Measurements from ENCODE around the gene NVL. TPM values are rescaled to one million over a fixed set of nuclear protein-coding genes. Genes with fewer than 3 reads are reported as not detected.

NVL gene
- total and polyA plus RNA-seq, 4 donors, result 5.3 to 14.0 (median 11.0) TPM

DNA sequence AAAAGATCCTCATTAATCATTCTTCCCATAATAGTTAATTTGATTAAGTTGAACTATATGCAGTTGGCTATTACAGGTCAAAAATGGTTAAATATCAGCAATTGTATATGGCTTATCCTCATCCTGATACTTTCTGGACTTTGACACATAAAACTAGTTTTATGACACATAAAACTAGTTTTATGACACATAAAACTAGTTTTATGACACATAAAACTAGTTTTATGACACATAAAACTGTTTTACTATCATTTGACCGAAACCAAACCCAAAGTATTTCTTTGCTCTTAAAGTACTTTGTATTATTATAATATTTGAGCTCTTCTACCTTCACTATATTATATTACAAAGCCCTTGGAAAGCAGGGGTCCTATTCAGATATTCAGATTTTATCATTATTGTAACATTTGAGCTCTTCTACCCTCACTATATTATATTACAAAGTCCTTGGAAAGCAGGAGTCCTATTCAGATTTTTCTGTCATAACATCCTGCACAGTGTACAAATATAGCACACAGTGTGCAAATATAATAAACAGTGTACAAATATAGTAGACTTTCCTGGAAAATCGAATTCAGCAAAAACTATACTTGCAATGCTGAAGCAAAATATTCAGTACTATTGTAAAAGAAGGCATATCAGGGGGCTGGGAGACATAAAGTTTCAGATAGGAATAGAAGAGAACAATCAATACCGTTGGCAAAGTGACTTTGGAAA is 53.0 kb downstream of the NVL start:
- 72% methylated on average over 3 of the region's 3 CpGs for WGBS
- Histone ChIP-seq H3K27me3 (ENCODE audit: control insufficient read depth in 4 of 4, insufficient read depth in 4 of 4, low read length in 3 of 4) (no peaks in the 10 kb centered on the region), H3K4me1 (ENCODE audit: control insufficient read depth in 4 of 4, insufficient read depth in 4 of 4, low read length in 3 of 4) (no peaks in the 10 kb centered on the region), H3K4me3 (ENCODE audit: low read depth in 1 of 3, low read length in 3 of 3) (no peak overlapping the region), H3K27ac (ENCODE audit: low read depth in 1 of 2, low read length in 2 of 2) (no peak overlapping the region), H3K36me3 (ENCODE audit: control insufficient read depth in 4 of 4, insufficient read depth in 3 of 4, low read depth in 1 of 4, low read length in 3 of 4) (peaks cover 3 to 16% (median 12%) of the 10 kb centered on the region in 4 donors), H3K9me3 (ENCODE audit: control insufficient read depth in 4 of 4, low read length in 3 of 4) (no peaks in the 10 kb centered on the region), H3K9ac (ENCODE audit: low read depth in 1 of 2, low read length in 2 of 2) (no peak overlapping the region)
- no peak for TF ChIP-seq FOXA1 (IDR thresholded peaks at IDR 0.05)
- TF ChIP-seq, protein P1, sequence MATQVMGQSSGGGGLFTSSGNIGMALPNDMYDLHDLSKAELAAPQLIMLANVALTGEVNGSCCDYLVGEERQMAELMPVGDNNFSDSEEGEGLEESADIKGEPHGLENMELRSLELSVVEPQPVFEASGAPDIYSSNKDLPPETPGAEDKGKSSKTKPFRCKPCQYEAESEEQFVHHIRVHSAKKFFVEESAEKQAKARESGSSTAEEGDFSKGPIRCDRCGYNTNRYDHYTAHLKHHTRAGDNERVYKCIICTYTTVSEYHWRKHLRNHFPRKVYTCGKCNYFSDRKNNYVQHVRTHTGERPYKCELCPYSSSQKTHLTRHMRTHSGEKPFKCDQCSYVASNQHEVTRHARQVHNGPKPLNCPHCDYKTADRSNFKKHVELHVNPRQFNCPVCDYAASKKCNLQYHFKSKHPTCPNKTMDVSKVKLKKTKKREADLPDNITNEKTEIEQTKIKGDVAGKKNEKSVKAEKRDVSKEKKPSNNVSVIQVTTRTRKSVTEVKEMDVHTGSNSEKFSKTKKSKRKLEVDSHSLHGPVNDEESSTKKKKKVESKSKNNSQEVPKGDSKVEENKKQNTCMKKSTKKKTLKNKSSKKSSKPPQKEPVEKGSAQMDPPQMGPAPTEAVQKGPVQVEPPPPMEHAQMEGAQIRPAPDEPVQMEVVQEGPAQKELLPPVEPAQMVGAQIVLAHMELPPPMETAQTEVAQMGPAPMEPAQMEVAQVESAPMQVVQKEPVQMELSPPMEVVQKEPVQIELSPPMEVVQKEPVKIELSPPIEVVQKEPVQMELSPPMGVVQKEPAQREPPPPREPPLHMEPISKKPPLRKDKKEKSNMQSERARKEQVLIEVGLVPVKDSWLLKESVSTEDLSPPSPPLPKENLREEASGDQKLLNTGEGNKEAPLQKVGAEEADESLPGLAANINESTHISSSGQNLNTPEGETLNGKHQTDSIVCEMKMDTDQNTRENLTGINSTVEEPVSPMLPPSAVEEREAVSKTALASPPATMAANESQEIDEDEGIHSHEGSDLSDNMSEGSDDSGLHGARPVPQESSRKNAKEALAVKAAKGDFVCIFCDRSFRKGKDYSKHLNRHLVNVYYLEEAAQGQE (IDR thresholded peaks at IDR 0.05), result no peak
- no peak for TF ChIP-seq HNF4G (IDR thresholded peaks at IDR 0.05)
- DNase-seq (ENCODE audit: low spot score), result no peak

DNA sequence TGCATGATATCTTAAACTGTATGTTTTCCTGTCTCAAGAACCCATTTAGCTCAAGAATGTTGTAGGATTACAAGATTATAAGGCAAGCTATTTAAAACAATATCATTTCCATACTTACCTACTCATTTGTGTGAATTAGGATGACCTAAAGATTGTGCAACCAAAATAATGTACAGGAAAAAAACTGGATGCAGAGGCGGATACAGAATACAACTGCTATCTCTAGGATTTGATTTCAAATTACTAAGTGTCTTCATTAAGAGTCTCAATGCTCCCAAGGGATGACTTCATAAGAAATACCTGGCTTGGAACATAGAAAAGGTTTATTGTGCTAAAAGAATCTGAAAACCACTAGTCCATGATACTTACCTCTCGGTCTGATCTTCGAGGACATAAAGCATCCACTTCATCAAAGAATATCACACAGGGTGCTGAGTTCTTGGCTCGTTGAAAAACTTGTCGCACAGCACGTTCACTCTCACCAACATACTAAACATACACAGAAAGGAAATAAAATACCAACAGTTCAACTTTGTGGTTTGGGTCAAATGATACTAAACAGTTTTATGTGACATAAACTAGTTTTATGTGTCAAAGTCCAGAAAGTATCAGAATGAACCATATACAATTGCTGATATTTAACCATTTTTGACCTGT is 54.9 kb downstream of the NVL start:
- H3K27me3 ChIP-seq (ENCODE audit: control insufficient read depth in 4 of 4, insufficient read depth in 4 of 4, low read length in 3 of 4), result no peaks in the 10 kb centered on the region
- H3K36me3 ChIP-seq (ENCODE audit: control insufficient read depth in 4 of 4, insufficient read depth in 3 of 4, low read depth in 1 of 4, low read length in 3 of 4), result peaks cover 3 to 14% (median 8%) of the 10 kb centered on the region in 4 donors
- no peak overlapping the region for H3K27ac ChIP-seq (ENCODE audit: low read depth in 1 of 2, low read length in 2 of 2)
- no peaks in the 10 kb centered on the region for H3K4me1 ChIP-seq (ENCODE audit: control insufficient read depth in 4 of 4, insufficient read depth in 4 of 4, low read length in 3 of 4)
- TF ChIP-seq, protein P1 (IDR thresholded peaks at IDR 0.05), result no peak
- TF ChIP-seq, protein P2, sequence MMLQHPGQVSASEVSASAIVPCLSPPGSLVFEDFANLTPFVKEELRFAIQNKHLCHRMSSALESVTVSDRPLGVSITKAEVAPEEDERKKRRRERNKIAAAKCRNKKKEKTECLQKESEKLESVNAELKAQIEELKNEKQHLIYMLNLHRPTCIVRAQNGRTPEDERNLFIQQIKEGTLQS (IDR thresholded peaks at IDR 0.05), result no peak
- TF ChIP-seq EGR1 (IDR thresholded peaks at IDR 0.05; ENCODE audit: low read depth in 2 of 2) (no peak), RXRA (IDR thresholded peaks at IDR 0.05) (no peak), FOXA2 (IDR thresholded peaks at IDR 0.05) (no peak), GABPA (IDR thresholded peaks at IDR 0.05 in 1 of 2, conservative IDR thresholded peaks at IDR 0.05 in 1 of 2) (no peak), NR2F2 (IDR thresholded peaks at IDR 0.05) (no peak), YY1 (IDR thresholded peaks at IDR 0.05) (no peak)
- H3K4me3 ChIP-seq (ENCODE audit: low read depth in 1 of 3, low read length in 3 of 3), result no peak overlapping the region
- 89% methylated on average over 6 of the region's 6 CpGs for WGBS
- no peak overlapping the region for H3K9ac ChIP-seq (ENCODE audit: low read depth in 1 of 2, low read length in 2 of 2)
- H3K9me3 ChIP-seq (ENCODE audit: control insufficient read depth in 4 of 4, low read length in 3 of 4), result no peaks in the 10 kb centered on the region
- no peak for DNase-seq (ENCODE audit: low spot score)
